GM18520 (cell line): ENCODE data around the gene TIMM10.
"Not testable (repeated sequence)": the region's sequence is repeated elsewhere in the genome, so short reads cannot be mapped to it uniquely, and the experiment has no call there.

ENCODE experiments used
- ATAC-seq: cut with Tn5 transposase; IDR thresholded peaks from one replicate; pipeline ENCODE4 v1.9.1; 2021; ENCODE audit not compliant: unreplicated experiment

The TIMM10 gene

GRCh38 chr11:57542582-57542981, 12.0 kb upstream of the TIMM10 start:
- ATAC-seq, result no peak

GRCh38 chr11:57541169-57541568, 10.6 kb upstream of the TIMM10 start:
- ATAC-seq, result no peak

- no peak for ATAC-seq
These were observed 8.8 kb upstream of the TIMM10 start for GRCh38 chr11:57539342-57539741.

- ATAC-seq, result no peak
These were observed 6.5 kb upstream of the TIMM10 start, which contains the start of gene SMTNL1 for GRCh38 chr11:57536947-57537619. Gene SMTNL1 (plus strand): TSS chr11:57537595. CDS start chr11:57542643, 5,048 bp downstream.

GRCh38 chr11:57534449-57534848, 3.9 kb upstream of the TIMM10 start:
- ATAC-seq, result not testable (repeated sequence)

GRCh38 chr11:57530215-57530595, 349 bp downstream of the TIMM10 start:
- no peak for ATAC-seq

GRCh38 chr11:57529012-57529411, 1.5 kb downstream of the TIMM10 start:
- ATAC-seq, result no peak

GRCh38 chr11:57527056-57527631, 3.4 kb downstream of the TIMM10 start:
- no peak for ATAC-seq

GRCh38 chr11:57523419-57523818, 7.1 kb downstream of the TIMM10 start:
- no peak for ATAC-seq

GRCh38 chr11:57521116-57521515, 9.4 kb downstream of the TIMM10 start:
- ATAC-seq, result no peak

- ATAC-seq, result no peak
These were observed 14.5 kb downstream of the TIMM10 start for GRCh38 chr11:57516061-57516443.

GRCh38 chr11:57515332-57516060, 15.1 kb downstream of the TIMM10 start, which contains the start of gene SLC43A1:
Gene SLC43A1 (minus strand): TSS chr11:57515702. CDS start chr11:57514111, 1,591 bp downstream.
- ATAC-seq, result no peak

- ATAC-seq, result no peak
These were observed 15.8 kb downstream of the TIMM10 start for GRCh38 chr11:57514538-57515331.

GRCh38 chr11:57513911-57514537, 16.5 kb downstream of the TIMM10 start:
- ATAC-seq, result no peak

- ATAC-seq, result no peak
These were observed 17.1 kb downstream of the TIMM10 start for GRCh38 chr11:57513452-57513795.

- ATAC-seq, result no peak
These were observed 17.7 kb downstream of the TIMM10 start for GRCh38 chr11:57512646-57513451.

GRCh38 chr11:57511741-57512430, 18.7 kb downstream of the TIMM10 start:
- ATAC-seq, result no peak

GRCh38 chr11:57508341-57509170, 22.0 kb downstream of the TIMM10 start:
- ATAC-seq, result no peak

- ATAC-seq, result no peak
These were observed 24.0 kb downstream of the TIMM10 start for GRCh38 chr11:57506522-57506921.
